NCI-H345 treated with DMSO at 0.1 percent for 48 hours (cell line): ENCODE data around the gene ZSWIM1.
"Not testable (repeated sequence)": the region's sequence is repeated elsewhere in the genome, so short reads cannot be mapped to it uniquely, and the experiment has no call there.

Experiments
- DNase-seq: peaks from one replicate; lab custom pipeline; 2025; ENCODE audit not compliant: unreplicated experiment; lab: John Stamatoyannopoulos, UW

ZSWIM1 gene

GRCh38 chr20:45887346-45887715 is 6.3 kb downstream of the ZSWIM1 start, which contains the start of gene SPATA25:
SPATA25 (minus strand) TSS chr20:45887622; CDS start chr20:45887590, 32 bp downstream.
- no peak for DNase-seq

- DNase-seq = no peak
These were observed 7.7 kb downstream of the ZSWIM1 start for GRCh38 chr20:45888681-45889080.

GRCh38 chr20:45890077-45890984 is 9.3 kb downstream of the ZSWIM1 start:
- DNase-seq = no peak

GRCh38 chr20:45890985-45891983 is 10.3 kb downstream of the ZSWIM1 start, which contains the start of the genes CTSA and NEURL2:
CTSA (plus strand) TSS chr20:45891335; CDS start chr20:45891569, 234 bp downstream.
NEURL2 (minus strand) TSS chr20:45891208; CDS start chr20:45890991, 217 bp downstream.
- peak; percentile 85 for DNase-seq

GRCh38 chr20:45892049-45892825 is 11.2 kb downstream of the ZSWIM1 start:
- DNase-seq = no peak

GRCh38 chr20:45892828-45893500 is 11.9 kb downstream of the ZSWIM1 start:
- no peak for DNase-seq

GRCh38 chr20:45893831-45894230 is 12.8 kb downstream of the ZSWIM1 start:
- DNase-seq = no peak

GRCh38 chr20:45894797-45895196 is 13.8 kb downstream of the ZSWIM1 start:
- no peak for DNase-seq

- no peak for DNase-seq
These were observed 15.7 kb downstream of the ZSWIM1 start for GRCh38 chr20:45896641-45897161.

GRCh38 chr20:45897289-45897688 is 16.3 kb downstream of the ZSWIM1 start:
- no peak for DNase-seq

- DNase-seq = no peak
These were observed 16.7 kb downstream of the ZSWIM1 start for GRCh38 chr20:45897692-45898091.

- no peak for DNase-seq
These were observed 17.3 kb downstream of the ZSWIM1 start for GRCh38 chr20:45898285-45898684.

GRCh38 chr20:45899046-45899835 is 18.2 kb downstream of the ZSWIM1 start:
- DNase-seq = no peak

- not testable (repeated sequence) for DNase-seq
These were observed 20.3 kb downstream of the ZSWIM1 start for GRCh38 chr20:45901332-45901731.

- no peak for DNase-seq
These were observed 21.2 kb downstream of the ZSWIM1 start for GRCh38 chr20:45902199-45902701.

GRCh38 chr20:45904583-45905504 is 23.8 kb downstream of the ZSWIM1 start:
- no peak for DNase-seq

- no peak for DNase-seq
These were observed 24.6 kb downstream of the ZSWIM1 start for GRCh38 chr20:45905505-45906079.
